GM18502 (cell line): ENCODE results near the gene ZNHIT6.
"Not testable (repeated sequence)": the region's sequence is repeated elsewhere in the genome, so short reads cannot be mapped to it uniquely, and the experiment has no call there.

Experiments used
- ATAC-seq: cut with Tn5 transposase; IDR thresholded peaks from one replicate; pipeline ENCODE4 v1.9.1; 2021; ENCODE audit warnings: mild to moderate bottlenecking; ENCODE audit not compliant: unreplicated experiment, poor library complexity

The ZNHIT6 gene

GRCh38 chr1:85707990-85708828 is at the start of gene ZNHIT6:
TSS of gene ZNHIT6 (minus strand) at chr1:85708433. CDS start at chr1:85708284, 149 bp downstream.
- ATAC-seq: peak; percentile 90

- no peak for ATAC-seq
Observed at GRCh38 chr1:85756864-85757263, 48.6 kb upstream of the ZNHIT6 start.

GRCh38 chr1:85748120-85748519 is 39.9 kb upstream of the ZNHIT6 start:
- no peak for ATAC-seq

- ATAC-seq: no peak
Observed at GRCh38 chr1:85746777-85747176, 38.5 kb upstream of the ZNHIT6 start.

- ATAC-seq: no peak
Observed at GRCh38 chr1:85743814-85744213, 35.6 kb upstream of the ZNHIT6 start.

GRCh38 chr1:85734931-85735330 is 26.7 kb upstream of the ZNHIT6 start:
- ATAC-seq: no peak

GRCh38 chr1:85718678-85719340 is 10.6 kb upstream of the ZNHIT6 start:
- no peak for ATAC-seq

GRCh38 chr1:85714418-85715114 is 6.3 kb upstream of the ZNHIT6 start:
- not testable (repeated sequence) for ATAC-seq

GRCh38 chr1:85708829-85709227 is 595 bp upstream of the ZNHIT6 start:
- no peak for ATAC-seq

- ATAC-seq: peak; percentile 39
Observed at GRCh38 chr1:85707267-85707989, 805 bp downstream of the ZNHIT6 start.

- no peak for ATAC-seq
Observed at GRCh38 chr1:85705940-85706339, 2.3 kb downstream of the ZNHIT6 start.

GRCh38 chr1:85700422-85700821 is 7.8 kb downstream of the ZNHIT6 start:
- no peak for ATAC-seq

- ATAC-seq: no peak
Observed at GRCh38 chr1:85697895-85698294, 10.3 kb downstream of the ZNHIT6 start.

- ATAC-seq: no peak
Observed at GRCh38 chr1:85692730-85693314, 15.4 kb downstream of the ZNHIT6 start.

GRCh38 chr1:85689775-85690404 is 18.3 kb downstream of the ZNHIT6 start:
- ATAC-seq: no peak

- ATAC-seq: no peak
Observed at GRCh38 chr1:85683292-85684025, 24.8 kb downstream of the ZNHIT6 start.

- no peak for ATAC-seq
Observed at GRCh38 chr1:85681087-85681486, 27.1 kb downstream of the ZNHIT6 start.

GRCh38 chr1:85678193-85678592 is 30.0 kb downstream of the ZNHIT6 start:
- ATAC-seq: no peak

- ATAC-seq: no peak
Observed at GRCh38 chr1:85677656-85678055, 30.6 kb downstream of the ZNHIT6 start.
